CD4-positive, alpha-beta T cell (primary cell): Measurements from ENCODE around the gene MGAM2. TPM values are rescaled to one million over a fixed set of nuclear protein-coding genes. Genes with fewer than 3 reads are reported as not detected.

ENCODE experiments used
- ATAC-seq: fragments of 200-7000 bp; cut with Tn5 transposase; one replicate; pipeline ENCODE4 v1.10.0; 2022; ENCODE audit warnings: mild to moderate bottlenecking; ENCODE audit not compliant: poor library complexity
- CTCF ChIA-PET: fragments of 350-600 bp; sonication (Branson Sonifier 250); formaldehyde crosslinking; loops from one replicate; lab custom pipeline; 2021; ENCODE audit warnings: antibody characterized with exemption, inconsistent platforms; lab: Charles Lee
- POLR2A ChIA-PET: fragments of 350-600 bp; sonication (Branson Sonifier 250); formaldehyde crosslinking; loops from one replicate; lab custom pipeline; 2021; ENCODE audit warnings: antibody characterized with exemption, inconsistent platforms; lab: Charles Lee
- DNase-seq, 14 experiments: peaks; one replicate each; pipeline ENCODE4 v3.0.0-alpha.2; 2013 to 2020; ENCODE audit warnings: mixed read lengths in 2 of 14
- H3K27ac ChIP-seq, 2 donors: one replicate each; pipeline versions ENCODE4 v1.5.1 to v1.7.0; 2013; ENCODE audit warnings: low read length in 2 of 2, low read depth in 1 of 2, mild to moderate bottlenecking in 1 of 2
- H3K27me3 ChIP-seq, 2 experiments: 1 replicate in 1 of 2; 2 replicates in 1 of 2; pipeline versions ENCODE4 v1.6.1 to v1.7.0; 2013; ENCODE audit warnings: low read length in 2 of 2, control low read depth in 1 of 2, mild to moderate bottlenecking in 1 of 2, moderate library complexity in 1 of 2; ENCODE audit not compliant: insufficient read depth in 2 of 2, control insufficient read depth in 1 of 2
- H3K36me3 ChIP-seq: one replicate; pipeline ENCODE4 v1.6.1; 2013; ENCODE audit warnings: low read length, control low read depth; ENCODE audit not compliant: insufficient read depth
- H3K4me1 ChIP-seq: one replicate; pipeline ENCODE4 v1.6.1; 2013; ENCODE audit warnings: low read length, control low read depth; ENCODE audit not compliant: insufficient read depth
- H3K4me3 ChIP-seq: one replicate; pipeline ENCODE4 v1.5.1; 2013; ENCODE audit warnings: mild to moderate bottlenecking, low read length, moderate library complexity
- H3K9me3 ChIP-seq, 2 experiments: 1 replicate in 1 of 2; 2 replicates in 1 of 2; pipeline versions ENCODE4 v1.6.1 to v1.7.0; 2013; ENCODE audit warnings: low read length in 2 of 2, mild to moderate bottlenecking in 2 of 2, control low read depth in 1 of 2, moderate library complexity in 1 of 2; ENCODE audit not compliant: control insufficient read depth in 1 of 2, insufficient read depth in 1 of 2
- H3K27ac Mint-ChIP-seq: one replicate; pipeline ENCODE4 v1.8.0; 2020; ENCODE audit warnings: mixed read lengths
- H3K27me3 Mint-ChIP-seq: one replicate; pipeline ENCODE4 v1.8.0; 2021; ENCODE audit warnings: mixed read lengths
- H3K36me3 Mint-ChIP-seq: one replicate; pipeline ENCODE4 v1.8.0; 2021; ENCODE audit warnings: low read depth, mixed read lengths
- H3K4me1 Mint-ChIP-seq: one replicate; pipeline ENCODE4 v1.8.0; 2021; ENCODE audit warnings: low read depth, mixed read lengths
- H3K4me3 Mint-ChIP-seq: one replicate; pipeline ENCODE4 v1.8.0; 2020; ENCODE audit warnings: mild to moderate bottlenecking, mixed read lengths
- H3K9me3 Mint-ChIP-seq: one replicate; pipeline ENCODE4 v1.8.0; 2020; ENCODE audit warnings: mixed read lengths
- CTCF ChIP-seq: fragments of 200-600 bp; IDR thresholded peaks from one replicate; pipeline ENCODE4 v1.8.0; 2022; ENCODE audit warnings: antibody characterized with exemption, mild to moderate bottlenecking
- intact Hi-C, 2 experiments: fragments of 100-400 bp; cut with DNase I in 1 of 2; cut with micrococcal nuclease in 1 of 2; formaldehyde crosslinking; loops; one replicate each; pipeline versions ENCODE4 v1.15.1 to v1.9.0; 2023 to 2025; cut with DNase I, micrococcal nuclease
- total RNA-seq, 174 experiments: library from RNA in 2 of 174; stranded (reverse) in 2 of 174; gene quantifications; one replicate each; pipeline ENCODE4 v1.2.3 and lab custom pipeline; 2021 to 2026

MGAM2 gene
- total RNA-seq, 2 experiments from 2014 or later, result not detected

- no peak for DNase-seq
- no peaks in the 10 kb centered on the region for H3K36me3 ChIP-seq
- no peaks in the 10 kb centered on the region for H3K4me1 ChIP-seq
- H3K4me3 Mint-ChIP-seq, result no peak overlapping the region
- H3K9me3 Mint-ChIP-seq, result no peaks in the 10 kb centered on the region
- no peaks in the 10 kb centered on the region for H3K27me3 ChIP-seq
- no peaks in the 10 kb centered on the region for H3K4me1 Mint-ChIP-seq
- ChIA-PET CTCF (no interaction called here), POLR2A (no interaction called here)
- ATAC-seq, result no peak
- intact Hi-C loops, result no loop called here
- TF ChIP-seq CTCF, result no peak
- no peaks in the 10 kb centered on the region for H3K27me3 Mint-ChIP-seq
- H3K36me3 Mint-ChIP-seq, result no peaks in the 10 kb centered on the region
- no peak overlapping the region for H3K4me3 ChIP-seq
- H3K27ac Mint-ChIP-seq, result no peak overlapping the region
- H3K27ac ChIP-seq, result no peak overlapping the region
- no peaks in the 10 kb centered on the region for H3K9me3 ChIP-seq
These were observed 65.4 kb downstream of the MGAM2 start for GRCh38 chr7:142176901-142177300.

- TF ChIP-seq CTCF, result no peak
- intact Hi-C loops, result no loop called here
- Histone ChIP-seq H3K4me3 (no peak overlapping the region), H3K9me3 (no peaks in the 10 kb centered on the region), H3K27me3 (no peaks in the 10 kb centered on the region), H3K4me1 (no peaks in the 10 kb centered on the region), H3K27ac (no peak overlapping the region), H3K36me3 (no peaks in the 10 kb centered on the region)
- no peak overlapping the region for H3K4me3 Mint-ChIP-seq
- ChIA-PET CTCF (no interaction called here), POLR2A (no interaction called here)
- H3K9me3 Mint-ChIP-seq, result no peaks in the 10 kb centered on the region
- no peaks in the 10 kb centered on the region for H3K27me3 Mint-ChIP-seq
- H3K27ac Mint-ChIP-seq, result no peak overlapping the region
- no peaks in the 10 kb centered on the region for H3K4me1 Mint-ChIP-seq
- H3K36me3 Mint-ChIP-seq, result no peaks in the 10 kb centered on the region
- ATAC-seq (no peak), DNase-seq (no peak)
These were observed 66.4 kb downstream of the MGAM2 start for GRCh38 chr7:142177869-142178268.

- intact Hi-C loops, result loop anchor here in 1 of 2 experiments (10.0 kb wide), 1 partner anchor 526 kb away; no protein-coding TSS in a partner anchor
- H3K4me1 ChIP-seq, result no peaks in the 10 kb centered on the region
- ChIA-PET POLR2A (no interaction called here), CTCF (no interaction called here)
- no peak overlapping the region for H3K27ac Mint-ChIP-seq
- H3K9me3 Mint-ChIP-seq, result no peaks in the 10 kb centered on the region
- H3K4me1 Mint-ChIP-seq, result no peaks in the 10 kb centered on the region
- H3K36me3 ChIP-seq, result no peaks in the 10 kb centered on the region
- H3K4me3 Mint-ChIP-seq, result no peak overlapping the region
- H3K27me3 ChIP-seq, result peaks cover 0 to under 1% of the 10 kb centered on the region in 2 experiments
- no peaks in the 10 kb centered on the region for H3K27me3 Mint-ChIP-seq
- H3K36me3 Mint-ChIP-seq, result no peaks in the 10 kb centered on the region
- no peak overlapping the region for H3K4me3 ChIP-seq
- TF ChIP-seq CTCF, result no peak
- H3K27ac ChIP-seq, result no peak overlapping the region
- ATAC-seq (no peak), DNase-seq (no peak)
- H3K9me3 ChIP-seq, result no peaks in the 10 kb centered on the region
These were observed 68.9 kb downstream of the MGAM2 start for GRCh38 chr7:142180426-142180825.
